DOHH2 (cell line): ENCODE measurements around the gene DYTN.
"Not testable (repeated sequence)": the region's sequence is repeated elsewhere in the genome, so short reads cannot be mapped to it uniquely, and the experiment has no call there.

ENCODE experiments used
- CTCF ChIP-seq: fragments of 200-600 bp; sonication (generic); IDR thresholded peaks from one replicate; pipeline ENCODE4 v1.5.1; 2014; ENCODE audit warnings: antibody characterized with exemption, mild to moderate bottlenecking, low read depth, low read length; ENCODE audit not compliant: poor library complexity, severe bottlenecking
- EZH2phosphoT487 ChIP-seq: fragments of 200-600 bp; sonication (generic); IDR thresholded peaks from 2 replicates; pipeline ENCODE4 v1.6.1; 2017; ENCODE audit warnings: borderline replicate concordance, mild to moderate bottlenecking, antibody characterized with exemption, low read length, moderate library complexity, mixed read lengths

- TF ChIP-seq CTCF, EZH2phosphoT487: not testable (repeated sequence)
These were observed 3.0 kb downstream of the DYTN start for GRCh38 chr2:206715183-206715582.
